Effector memory CD8-positive, alpha-beta T cell (primary cell): ENCODE measurements around the gene GRIK1.

Experiments
- ATAC-seq: fragments of 150-1000 bp; cut with Tn5 transposase; replicated peaks from 2 replicates; pipeline ENCODE4 v1.10.0; 2021; ENCODE audit warnings: mild to moderate bottlenecking, moderate library complexity
- DNase-seq, 3 experiments: peaks; one replicate each; pipeline ENCODE4 v3.0.0; 2021
- H3K27ac Mint-ChIP-seq, 2 donors: one replicate each; pipeline ENCODE4 v1.8.0; 2022; ENCODE audit warnings: mild to moderate bottlenecking in 2 of 2, mixed read lengths in 2 of 2, moderate library complexity in 2 of 2
- H3K27me3 Mint-ChIP-seq, 2 donors: one replicate each; pipeline ENCODE4 v1.8.0; 2022; ENCODE audit warnings: mixed read lengths in 2 of 2
- H3K36me3 Mint-ChIP-seq: one replicate; pipeline ENCODE4 v1.8.0; 2022; ENCODE audit warnings: mild to moderate bottlenecking, moderate library complexity, mixed read lengths; ENCODE audit not compliant: insufficient read depth
- H3K4me1 Mint-ChIP-seq, 2 donors: one replicate each; pipeline ENCODE4 v1.8.0; 2022; ENCODE audit warnings: low read depth in 2 of 2, mixed read lengths in 2 of 2
- H3K4me3 Mint-ChIP-seq, 2 donors: one replicate each; pipeline ENCODE4 v1.8.0; 2022; ENCODE audit warnings: mild to moderate bottlenecking in 2 of 2, mixed read lengths in 2 of 2, moderate library complexity in 2 of 2
- H3K9me3 Mint-ChIP-seq, 2 donors: one replicate each; pipeline ENCODE4 v1.8.0; 2022; ENCODE audit warnings: mixed read lengths in 2 of 2

GRIK1 gene

DNA sequence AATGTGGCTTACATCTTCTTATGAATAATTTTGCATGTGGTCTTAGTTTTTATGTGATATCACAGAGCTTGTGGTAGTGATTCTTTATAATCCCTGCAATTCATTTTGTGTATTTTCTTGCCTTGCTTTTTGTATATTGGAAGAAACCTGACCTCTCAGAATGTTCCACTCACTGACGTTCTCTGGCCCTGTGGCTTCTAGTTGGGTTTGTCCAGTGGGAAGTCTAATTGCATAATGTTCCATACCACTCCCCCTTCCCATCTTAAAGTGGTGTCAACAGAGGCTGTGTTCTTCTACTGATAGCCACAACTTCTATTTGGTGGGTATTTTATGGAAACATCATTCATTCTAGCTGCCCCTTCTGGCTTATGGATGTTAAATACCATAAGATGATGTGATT lies 415.7 kb downstream of the GRIK1 start:
- no peak overlapping the region for H3K27ac Mint-ChIP-seq
- no peaks in the 10 kb centered on the region for H3K27me3 Mint-ChIP-seq
- ATAC-seq (no peak), DNase-seq (no peak)
- H3K4me1 Mint-ChIP-seq = no peaks in the 10 kb centered on the region
- peaks cover 7 to 18% of the 10 kb centered on the region in 2 donors for H3K9me3 Mint-ChIP-seq
- no peaks in the 10 kb centered on the region for H3K36me3 Mint-ChIP-seq
- H3K4me3 Mint-ChIP-seq = no peak overlapping the region

DNA sequence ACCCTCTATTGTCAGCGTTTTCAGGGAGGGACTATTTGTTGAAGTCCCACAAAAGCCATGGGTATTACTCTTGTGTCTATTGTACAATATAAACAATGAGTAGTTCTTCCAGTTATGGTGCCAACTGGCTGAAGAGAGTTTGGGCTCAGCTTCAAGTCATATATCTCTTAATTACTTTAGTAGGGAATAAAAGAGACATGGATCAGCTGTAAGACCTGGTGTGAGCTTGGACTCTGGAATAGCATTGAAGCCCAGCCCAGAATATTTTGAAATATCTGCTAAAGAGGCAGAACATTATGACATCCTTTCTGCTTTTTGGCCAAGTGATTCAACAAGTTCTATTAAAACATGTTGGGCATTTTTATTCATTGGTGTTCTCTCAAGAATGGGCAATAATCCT lies 416.1 kb downstream of the GRIK1 start:
- no peaks in the 10 kb centered on the region for H3K36me3 Mint-ChIP-seq
- H3K27me3 Mint-ChIP-seq = no peaks in the 10 kb centered on the region
- no peak overlapping the region for H3K27ac Mint-ChIP-seq
- ATAC-seq = no peak
- no peak overlapping the region for H3K4me3 Mint-ChIP-seq
- peaks cover 7 to 18% of the 10 kb centered on the region in 2 donors for H3K9me3 Mint-ChIP-seq
- H3K4me1 Mint-ChIP-seq = no peaks in the 10 kb centered on the region
- DNase-seq = no peak

DNA sequence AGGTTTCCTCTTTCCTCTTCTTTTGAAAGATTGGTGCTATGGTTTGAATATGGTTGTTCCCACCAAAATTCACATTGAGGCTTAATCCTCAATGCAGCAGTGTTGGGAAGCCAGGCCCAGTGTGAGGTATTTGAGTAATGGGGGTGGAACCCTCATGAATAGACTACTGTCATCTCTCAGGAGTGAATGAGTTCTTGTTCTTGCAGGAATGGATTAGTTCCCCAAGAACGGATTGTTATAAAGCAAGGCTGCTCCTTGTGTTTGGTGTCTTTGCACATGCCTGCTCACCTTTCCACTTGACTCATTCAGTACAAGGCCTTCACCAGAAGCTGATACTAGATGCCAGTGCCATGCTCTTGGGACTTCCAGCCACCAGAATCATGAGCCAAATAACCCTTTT lies 417.9 kb downstream of the GRIK1 start:
- DNase-seq (no peak), ATAC-seq (no peak)
- Mint-ChIP-seq H3K4me1 (no peaks in the 10 kb centered on the region), H3K4me3 (no peak overlapping the region), H3K27ac (no peak overlapping the region), H3K27me3 (no peaks in the 10 kb centered on the region), H3K9me3 (peaks cover 5 to 8% of the 10 kb centered on the region in 2 donors), H3K36me3 (no peaks in the 10 kb centered on the region)

DNA sequence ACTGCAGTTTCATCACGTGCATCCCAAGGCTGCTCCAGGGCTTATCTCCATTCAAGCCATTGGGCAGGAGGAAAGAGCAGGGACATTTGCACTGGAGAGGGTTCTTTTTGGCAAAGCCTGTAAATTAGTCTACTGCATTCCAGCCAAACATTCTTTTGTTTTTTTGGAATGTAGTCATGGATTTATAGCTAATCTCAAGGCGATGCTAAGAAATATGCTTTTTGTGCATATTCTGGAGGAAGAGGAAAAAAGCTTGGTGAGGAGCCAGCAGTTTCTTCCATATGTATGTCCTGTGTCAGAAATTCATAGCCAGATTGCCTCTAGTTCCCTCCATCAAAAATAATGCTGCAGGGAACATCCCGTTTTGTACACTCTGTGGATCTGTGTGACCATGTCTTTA lies 419.6 kb downstream of the GRIK1 start:
- no peak for DNase-seq
- H3K9me3 Mint-ChIP-seq = peaks cover 3 to 8% of the 10 kb centered on the region in 2 donors
- H3K4me3 Mint-ChIP-seq = no peak overlapping the region
- no peaks in the 10 kb centered on the region for H3K27me3 Mint-ChIP-seq
- no peak for ATAC-seq
- H3K36me3 Mint-ChIP-seq = no peaks in the 10 kb centered on the region
- H3K4me1 Mint-ChIP-seq = no peaks in the 10 kb centered on the region
- no peak overlapping the region for H3K27ac Mint-ChIP-seq

DNA sequence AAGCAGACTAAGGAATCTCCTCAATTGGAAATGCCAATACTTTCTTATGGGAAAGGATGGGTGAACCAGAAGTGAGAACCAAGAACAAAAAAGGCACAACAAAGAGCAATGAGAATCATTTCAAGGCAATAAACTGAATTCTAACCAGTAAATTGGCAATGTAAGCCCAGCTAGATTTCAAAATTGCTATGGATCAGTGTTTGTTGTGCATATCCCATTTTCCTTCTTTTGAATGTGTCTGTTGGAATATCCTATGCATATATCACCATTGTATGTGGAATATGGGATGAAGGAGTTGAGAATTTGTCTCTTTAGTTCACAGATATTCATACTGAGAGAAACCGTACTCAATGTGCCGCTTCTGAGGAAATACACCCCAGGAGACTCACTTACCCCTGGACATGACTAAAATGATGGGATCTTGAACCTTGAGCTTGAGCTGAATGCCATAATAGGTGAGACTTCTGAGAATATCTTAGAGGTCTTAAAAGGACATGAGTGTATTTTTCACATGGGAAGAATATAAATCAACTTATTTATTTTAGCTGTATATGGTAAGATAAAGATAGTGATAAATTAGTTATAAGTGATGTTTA lies 425.0 kb downstream of the GRIK1 start:
- H3K27me3 Mint-ChIP-seq = no peaks in the 10 kb centered on the region
- ATAC-seq (no peak), DNase-seq (no peak)
- H3K9me3 Mint-ChIP-seq = peaks cover 12 to 22% of the 10 kb centered on the region in 2 donors
- no peak overlapping the region for H3K4me3 Mint-ChIP-seq
- H3K27ac Mint-ChIP-seq = no peak overlapping the region
- H3K4me1 Mint-ChIP-seq = no peaks in the 10 kb centered on the region
- no peaks in the 10 kb centered on the region for H3K36me3 Mint-ChIP-seq

DNA sequence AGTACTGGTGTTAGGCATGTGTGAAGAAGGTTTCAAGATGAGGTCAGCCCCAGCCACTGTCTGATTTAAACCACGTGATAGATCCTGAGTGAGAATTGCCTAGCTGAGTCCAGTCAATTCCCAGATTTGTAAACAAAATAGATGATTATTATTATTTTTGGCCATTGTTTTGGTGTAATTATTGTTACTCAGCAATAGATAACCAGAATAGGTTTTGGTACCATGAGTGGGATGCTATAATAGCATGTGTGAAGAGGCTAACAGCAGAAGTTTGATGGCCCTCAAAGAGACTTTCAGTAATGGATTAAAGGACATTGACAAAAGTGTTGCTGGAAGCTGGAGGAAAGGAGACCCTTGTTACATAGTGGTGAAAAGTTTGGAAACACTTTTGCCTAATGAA lies 426.3 kb downstream of the GRIK1 start:
- H3K4me3 Mint-ChIP-seq = no peak overlapping the region
- H3K27me3 Mint-ChIP-seq = no peaks in the 10 kb centered on the region
- H3K27ac Mint-ChIP-seq = no peak overlapping the region
- peaks cover 12 to 22% of the 10 kb centered on the region in 2 donors for H3K9me3 Mint-ChIP-seq
- no peak for DNase-seq
- no peak for ATAC-seq
- H3K4me1 Mint-ChIP-seq = no peaks in the 10 kb centered on the region
- no peaks in the 10 kb centered on the region for H3K36me3 Mint-ChIP-seq

DNA sequence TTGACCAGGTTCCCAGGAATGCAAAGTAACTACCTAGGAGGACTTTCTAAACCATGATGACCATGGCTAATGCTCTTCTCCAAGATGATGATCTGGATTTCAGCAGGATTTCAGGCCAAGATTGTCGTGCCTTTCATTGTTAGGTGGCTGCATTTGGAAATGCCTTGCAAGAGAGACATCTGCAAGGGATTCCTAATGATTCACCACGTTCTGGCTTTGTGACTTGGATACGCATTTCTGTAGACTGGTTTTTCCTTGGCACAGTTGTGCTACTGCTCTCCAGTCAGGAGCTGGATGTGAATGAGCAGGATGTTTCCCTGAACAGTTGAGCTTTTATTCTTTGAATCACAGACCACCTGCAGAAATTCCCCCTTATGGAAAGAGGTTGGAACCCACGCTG lies 428.7 kb downstream of the GRIK1 start:
- no peak for ATAC-seq
- no peak for DNase-seq
- Mint-ChIP-seq H3K4me3 (no peak overlapping the region), H3K4me1 (no peaks in the 10 kb centered on the region), H3K9me3 (peaks cover 12 to 21% of the 10 kb centered on the region in 2 donors), H3K36me3 (no peaks in the 10 kb centered on the region), H3K27ac (no peak overlapping the region), H3K27me3 (no peaks in the 10 kb centered on the region)

DNA sequence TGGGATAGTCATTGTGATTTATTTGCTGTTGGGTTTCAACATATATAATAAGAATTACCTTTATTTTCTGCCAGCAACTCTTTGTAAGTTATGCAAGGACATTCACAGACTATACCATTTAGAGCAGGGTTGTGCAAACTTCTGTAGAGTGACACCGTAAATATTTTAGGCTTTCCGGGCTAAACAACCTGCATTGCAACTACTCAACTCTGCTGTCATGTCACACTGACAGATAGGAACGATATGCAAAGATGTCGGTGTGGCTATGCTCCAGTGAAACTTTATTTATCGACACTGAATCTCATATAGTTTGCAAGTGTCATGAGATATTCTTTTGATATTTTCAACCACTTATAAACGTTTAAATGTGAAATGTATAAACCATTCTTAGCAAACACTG lies 430.7 kb downstream of the GRIK1 start:
- Mint-ChIP-seq H3K9me3 (peaks cover 9 to 13% of the 10 kb centered on the region in 2 donors), H3K4me1 (no peaks in the 10 kb centered on the region), H3K36me3 (no peaks in the 10 kb centered on the region), H3K27ac (no peak overlapping the region), H3K4me3 (no peak overlapping the region), H3K27me3 (no peaks in the 10 kb centered on the region)
- DNase-seq = no peak
- no peak for ATAC-seq

DNA sequence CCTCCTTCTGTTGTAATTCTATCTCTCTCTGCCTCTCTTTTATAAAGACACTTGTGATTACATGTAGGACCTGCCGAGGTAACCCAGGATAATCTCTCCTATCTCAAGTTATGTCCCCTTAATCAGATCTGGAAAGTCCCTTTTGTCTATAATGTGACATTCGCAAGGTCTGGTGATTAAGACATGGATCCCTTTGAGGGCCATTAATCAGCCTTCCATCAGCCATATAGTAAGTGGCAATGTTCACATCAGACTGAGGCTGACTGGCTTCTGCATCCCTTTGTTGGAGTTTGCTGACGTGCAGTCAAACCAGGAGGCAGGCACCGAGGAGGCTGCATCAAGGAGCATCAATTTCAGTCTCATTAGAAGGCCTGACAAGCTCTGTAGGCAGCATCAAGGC lies 431.5 kb downstream of the GRIK1 start:
- Mint-ChIP-seq H3K4me3 (no peak overlapping the region), H3K9me3 (peaks cover 3 to 5% of the 10 kb centered on the region in 2 donors), H3K27me3 (no peaks in the 10 kb centered on the region), H3K4me1 (no peaks in the 10 kb centered on the region), H3K36me3 (no peaks in the 10 kb centered on the region), H3K27ac (no peak overlapping the region)
- DNase-seq (no peak), ATAC-seq (no peak)

DNA sequence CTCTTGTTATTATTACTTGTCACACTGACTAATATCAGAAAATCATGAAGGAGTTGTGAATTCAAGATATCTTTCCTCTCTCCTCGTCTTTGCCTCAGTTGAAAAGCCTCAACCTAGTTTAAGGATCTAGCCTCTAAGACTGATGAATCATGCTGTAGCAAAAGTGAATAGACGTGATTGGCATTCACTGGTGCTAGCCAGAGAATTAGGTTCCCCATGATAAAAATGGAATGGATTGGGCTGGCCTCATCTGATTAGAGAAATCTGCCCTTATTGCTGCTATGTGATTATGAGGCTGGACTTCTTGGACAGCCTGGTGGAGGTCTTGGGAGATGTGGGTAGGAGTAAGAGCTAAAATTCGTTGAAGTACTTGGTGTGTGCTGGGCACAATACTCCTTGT lies 432.8 kb downstream of the GRIK1 start:
- Mint-ChIP-seq H3K27me3 (no peaks in the 10 kb centered on the region), H3K27ac (no peak overlapping the region), H3K9me3 (no peaks in the 10 kb centered on the region), H3K36me3 (no peaks in the 10 kb centered on the region), H3K4me1 (no peaks in the 10 kb centered on the region), H3K4me3 (no peak overlapping the region)
- DNase-seq (no peak), ATAC-seq (no peak)

DNA sequence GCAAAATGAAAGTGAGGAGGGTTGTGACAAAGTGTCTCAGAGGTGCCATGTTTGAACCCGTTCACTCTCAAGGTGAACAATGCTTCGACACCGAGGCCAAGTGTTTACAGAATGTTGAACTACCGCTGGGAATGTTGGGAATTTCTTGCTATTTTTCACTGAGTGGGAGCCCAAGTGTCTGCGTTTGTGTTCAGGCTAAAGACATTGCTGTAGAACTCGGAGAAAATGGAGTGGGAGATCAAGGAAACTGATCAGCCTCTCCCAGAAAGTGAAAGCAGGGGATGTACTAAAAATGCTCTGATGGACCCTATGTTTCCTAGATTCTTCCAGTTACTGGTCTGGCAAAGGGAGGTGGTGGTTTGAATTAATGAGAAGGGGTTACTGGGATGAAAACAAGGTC lies 433.6 kb downstream of the GRIK1 start:
- no peaks in the 10 kb centered on the region for H3K27me3 Mint-ChIP-seq
- H3K36me3 Mint-ChIP-seq = no peaks in the 10 kb centered on the region
- H3K9me3 Mint-ChIP-seq = no peaks in the 10 kb centered on the region
- no peak overlapping the region for H3K4me3 Mint-ChIP-seq
- no peaks in the 10 kb centered on the region for H3K4me1 Mint-ChIP-seq
- ATAC-seq (no peak), DNase-seq (no peak)
- no peak overlapping the region for H3K27ac Mint-ChIP-seq

DNA sequence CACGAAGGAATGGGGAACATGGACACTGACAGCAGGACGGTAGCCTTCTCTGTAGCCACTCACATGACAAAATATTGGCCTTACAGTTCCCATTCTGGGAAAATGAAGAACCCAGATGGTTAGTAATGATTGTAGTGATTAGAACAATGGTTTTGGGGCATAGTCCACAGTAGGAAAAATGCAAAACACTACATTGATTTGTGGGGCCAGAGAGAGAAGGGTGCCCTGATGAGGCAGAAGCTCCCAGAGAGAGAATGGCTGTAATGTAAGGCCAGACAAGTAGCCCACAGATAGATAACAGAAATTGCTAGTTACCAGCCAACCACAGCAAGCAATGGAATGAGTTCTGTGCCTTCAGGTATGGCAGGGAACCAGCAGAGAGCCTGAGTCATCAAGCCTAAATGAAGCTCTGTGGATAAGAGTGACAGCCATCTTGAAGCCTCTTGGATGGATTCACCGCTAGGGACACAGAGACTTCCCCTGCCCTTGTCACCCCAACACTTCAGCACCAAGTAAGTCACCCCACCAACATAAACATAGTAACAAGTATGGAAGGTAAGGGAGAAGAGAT lies 435.0 kb downstream of the GRIK1 start:
- no peaks in the 10 kb centered on the region for H3K36me3 Mint-ChIP-seq
- ATAC-seq (no peak), DNase-seq (no peak)
- H3K27ac Mint-ChIP-seq = no peak overlapping the region
- H3K27me3 Mint-ChIP-seq = no peaks in the 10 kb centered on the region
- H3K9me3 Mint-ChIP-seq = no peaks in the 10 kb centered on the region
- no peaks in the 10 kb centered on the region for H3K4me1 Mint-ChIP-seq
- no peak overlapping the region for H3K4me3 Mint-ChIP-seq

DNA sequence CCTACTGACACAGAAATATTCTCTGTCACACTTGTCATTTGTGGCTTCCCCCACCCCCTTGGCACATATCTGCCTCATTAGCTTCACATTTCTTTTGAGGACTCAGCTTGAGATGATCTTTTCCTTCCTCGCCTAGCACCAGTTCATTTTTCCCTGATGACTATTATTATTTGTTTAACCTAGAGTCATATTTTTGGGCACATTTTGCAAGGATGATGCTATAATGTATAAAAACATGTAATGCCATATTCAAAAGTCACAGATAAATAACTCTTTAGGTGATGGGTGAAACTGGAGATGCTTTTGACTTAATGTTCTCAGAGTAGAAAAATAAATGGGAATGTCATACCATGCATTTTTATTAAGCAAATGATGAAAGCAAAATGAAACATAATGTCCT lies 438.3 kb downstream of the GRIK1 start:
- H3K4me1 Mint-ChIP-seq = no peaks in the 10 kb centered on the region
- no peaks in the 10 kb centered on the region for H3K27me3 Mint-ChIP-seq
- no peaks in the 10 kb centered on the region for H3K36me3 Mint-ChIP-seq
- no peaks in the 10 kb centered on the region for H3K9me3 Mint-ChIP-seq
- H3K27ac Mint-ChIP-seq = no peak overlapping the region
- no peak overlapping the region for H3K4me3 Mint-ChIP-seq
- no peak for ATAC-seq
- no peak for DNase-seq

DNA sequence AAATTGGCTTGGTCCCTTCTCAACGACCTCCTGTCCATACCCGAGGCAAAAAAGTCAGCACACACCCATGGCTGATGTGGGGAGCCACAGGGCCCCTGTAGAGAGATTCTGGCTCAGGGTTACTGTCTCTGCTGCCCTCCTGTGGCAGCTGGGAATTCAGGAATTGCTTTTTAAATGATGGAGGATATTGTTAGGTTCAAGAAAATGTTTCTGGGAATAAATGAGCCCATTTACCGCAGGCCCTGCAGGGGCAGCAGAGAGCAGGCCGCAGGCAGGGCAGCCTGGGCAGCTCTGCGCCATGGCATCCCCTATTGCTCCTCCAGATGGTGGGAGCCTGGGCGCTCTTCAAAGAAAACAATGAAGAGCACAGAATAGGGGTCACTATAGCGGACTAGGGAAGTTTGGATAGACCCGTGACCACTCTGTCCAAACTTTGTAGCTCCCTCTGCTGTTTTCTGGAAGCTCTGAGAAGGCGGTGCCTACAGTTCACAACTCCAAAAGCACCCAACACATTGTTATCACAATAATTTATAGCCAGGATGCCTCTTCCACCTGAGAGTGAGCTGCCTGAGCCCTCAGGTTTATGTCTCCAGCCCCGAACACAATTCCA lies 440.0 kb downstream of the GRIK1 start:
- Mint-ChIP-seq H3K4me3 (no peak overlapping the region), H3K27ac (no peak overlapping the region), H3K27me3 (no peaks in the 10 kb centered on the region), H3K9me3 (peaks cover 0 to 2% of the 10 kb centered on the region in 2 donors), H3K4me1 (no peaks in the 10 kb centered on the region), H3K36me3 (no peaks in the 10 kb centered on the region)
- ATAC-seq (no peak), DNase-seq (no peak)
